ENCODE data around the gene TUBA4B. TPM values are rescaled to one million over a fixed set of nuclear protein-coding genes. Genes with fewer than 3 reads are reported as not detected.
"Not testable (repeated sequence)": the region's sequence is repeated elsewhere in the genome, so short reads cannot be mapped to it uniquely, and the experiment has no call there.

The TUBA4B gene
- total RNA-seq, 3 donors from 2014 or later (not counting 1 experiment from before 2014, with no cell fraction given), result not detected

DNA sequence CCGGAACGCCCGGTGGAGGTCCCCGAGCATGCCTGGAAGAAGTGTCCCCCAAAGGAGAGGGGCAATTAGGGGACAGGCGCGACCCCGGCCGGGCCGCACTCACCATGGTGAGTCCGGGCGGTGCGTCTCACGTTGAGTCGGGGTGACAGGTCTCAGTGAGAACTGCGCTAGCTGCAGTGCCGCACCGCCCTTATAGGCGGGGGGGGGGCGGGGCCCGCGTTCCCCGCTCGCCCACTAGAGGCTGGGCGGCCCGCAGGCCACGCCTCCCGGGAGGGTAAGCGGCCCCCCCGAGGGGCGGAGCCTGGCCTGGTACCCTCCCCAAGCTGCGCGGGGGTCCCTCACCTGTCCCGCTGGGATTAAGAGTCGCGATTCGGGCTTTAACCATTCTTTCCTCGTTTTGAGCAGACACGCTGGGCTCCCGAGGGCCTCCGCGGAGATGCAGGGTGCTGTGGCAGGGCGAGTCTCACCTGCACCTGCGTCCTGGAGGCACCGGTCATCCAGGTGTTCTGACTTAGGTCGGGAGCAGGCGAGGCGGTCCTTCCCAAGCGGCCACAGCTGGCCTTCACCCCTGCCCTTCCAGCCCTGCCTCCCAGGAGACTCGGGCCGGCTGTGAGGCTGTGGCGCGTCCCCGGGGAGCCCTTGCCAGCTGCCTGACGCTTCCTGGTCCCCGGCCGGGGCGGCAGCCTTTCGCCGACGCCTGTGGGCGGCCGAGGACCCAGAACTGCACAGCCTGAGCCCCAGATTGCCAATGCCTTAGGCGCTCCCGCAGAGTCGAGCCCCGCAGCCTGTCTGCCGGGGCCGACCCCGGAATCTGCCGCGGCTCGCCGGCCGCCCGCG is 928 bp downstream of the TUBA4B start, which contains the start of gene TUBA4A:
TUBA4A (minus strand) TSS at position 166 of the 837 bp plus-strand sequence; CDS start at position 106, 60 bp downstream.
- Mint-ChIP-seq H3K9me3 (no peaks in the 10 kb centered on the region), H3K36me3 (no peaks in the 10 kb centered on the region), H3K27me3 (ENCODE audit: low read depth in 2 of 2) (peaks cover 0 to 3% of the 10 kb centered on the region in 2 donors), H3K27ac (peak within 1 kb of the TSS; percentile 86 to 98), H3K4me3 (peak within 1 kb of the TSS; percentile 88), H3K4me1 (peaks cover 29 to 48% of the 10 kb centered on the region in 2 donors)
- ATAC-seq, result peak; percentile 78 to 92 (median 86)
- Histone ChIP-seq H3K9me3 (ENCODE audit: control insufficient read depth, insufficient read depth, low read length) (no peaks in the 10 kb centered on the region), H3K4me3 (ENCODE audit: low read length) (peak within 1 kb of the TSS; percentile 93), H3K27me3 (ENCODE audit: control insufficient read depth, insufficient read depth, low read length) (no peaks in the 10 kb centered on the region), H3K36me3 (ENCODE audit: control insufficient read depth, insufficient read depth, low read length) (peaks cover 28% of the 10 kb centered on the region), H3K4me1 (ENCODE audit: control insufficient read depth, insufficient read depth, low read length) (peaks cover 50% of the 10 kb centered on the region), H3K27ac (ENCODE audit: low read length) (peak within 1 kb of the TSS; percentile 97)
- intact Hi-C loops (cut with micrococcal nuclease), result loop anchor here (1.0 to 2.0 kb wide), 8 partner anchors 9 to 133 kb away; partner anchors contain the start of genes ANKZF1, ATG9A, CNPPD1 and DNAJB2
- WGBS (ENCODE audit: insufficient coverage), result under 1% methylated on average over 76 of the region's 76 CpGs
- DNase-seq, result peak; percentile 91 to 95
- no peak for TF ChIP-seq CTCF (IDR thresholded peaks at IDR 0.05)

DNA sequence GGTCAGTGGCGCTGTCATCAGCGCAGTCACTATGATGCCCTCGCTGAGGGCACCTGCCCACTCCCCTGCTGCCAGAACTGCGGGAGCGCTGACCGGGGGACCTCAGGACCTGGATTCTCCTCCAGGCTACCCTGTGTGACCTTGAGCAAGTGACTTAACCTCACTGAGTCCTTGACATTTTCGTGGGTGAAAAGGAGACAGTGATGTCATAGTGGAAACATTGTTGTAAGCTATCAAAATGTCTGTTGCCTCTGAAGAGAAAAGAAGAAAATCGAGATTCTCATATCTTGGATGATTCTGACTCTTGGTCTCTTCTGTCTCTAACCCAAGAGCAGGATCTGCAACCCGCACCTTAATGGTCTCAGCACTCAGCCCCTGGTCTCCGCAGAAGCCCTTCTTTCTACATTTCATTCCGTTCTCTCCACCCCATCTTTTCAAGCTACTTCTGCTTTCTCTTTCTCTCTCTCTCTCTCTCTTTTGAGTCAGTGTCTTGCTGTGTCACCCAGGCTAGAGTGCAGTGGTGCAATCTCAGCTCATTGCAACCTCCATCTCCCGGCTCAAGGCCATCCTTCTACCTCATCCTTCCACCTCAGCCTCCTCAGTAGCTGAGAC is 1.7 kb downstream of the TUBA4B start:
- DNase-seq, result peak; percentile 48 to 76
- Mint-ChIP-seq H3K27me3 (ENCODE audit: low read depth in 2 of 2) (peaks cover 5 to 6% of the 10 kb centered on the region in 2 donors), H3K27ac (peak overlapping the region; percentile 86 to 98), H3K9me3 (no peaks in the 10 kb centered on the region), H3K36me3 (no peaks in the 10 kb centered on the region), H3K4me1 (peaks cover 22 to 41% of the 10 kb centered on the region in 2 donors), H3K4me3 (peak overlapping the region; percentile 88)
- H3K36me3 ChIP-seq (ENCODE audit: control insufficient read depth, insufficient read depth, low read length), result peaks cover 22% of the 10 kb centered on the region
- peak; percentile 31 to 65 (median 37) for ATAC-seq
- peak overlapping the region; percentile 93 for H3K4me3 ChIP-seq (ENCODE audit: low read length)
- no peak for TF ChIP-seq CTCF (IDR thresholded peaks at IDR 0.05)
- intact Hi-C loops (cut with micrococcal nuclease), result loop anchor here (1.0 to 5.0 kb wide), 4 partner anchors 25 to 687 kb away; partner anchors contain the start of genes CNOT9, CNPPD1, DNAJB2 and DNPEP
- peaks cover 43% of the 10 kb centered on the region for H3K4me1 ChIP-seq (ENCODE audit: control insufficient read depth, insufficient read depth, low read length)
- peak overlapping the region; percentile 97 for H3K27ac ChIP-seq (ENCODE audit: low read length)
- H3K27me3 ChIP-seq (ENCODE audit: control insufficient read depth, insufficient read depth, low read length), result no peaks in the 10 kb centered on the region
- WGBS (ENCODE audit: insufficient coverage), result 1% methylated on average over 12 of the region's 12 CpGs
- no peaks in the 10 kb centered on the region for H3K9me3 ChIP-seq (ENCODE audit: control insufficient read depth, insufficient read depth, low read length)

DNA sequence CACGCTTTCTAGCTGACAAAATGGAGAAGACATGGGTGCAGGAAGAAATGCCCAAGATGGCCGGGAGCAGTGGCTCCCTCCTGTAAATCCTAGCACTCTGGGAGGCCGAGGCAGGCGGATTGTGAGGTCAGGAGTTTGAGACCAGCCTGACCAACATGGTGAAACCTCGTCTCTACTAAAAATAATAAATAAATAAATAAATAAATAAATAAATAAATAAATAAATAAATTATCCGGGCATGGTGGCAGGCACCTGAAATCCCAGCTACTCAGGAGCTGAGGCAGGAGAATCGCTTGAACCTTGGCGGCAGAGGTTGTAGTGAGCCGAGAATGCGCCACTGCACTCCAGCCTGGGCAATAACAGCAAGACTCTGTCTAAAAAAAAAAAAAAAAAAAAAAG is 5.9 kb downstream of the TUBA4B start:
- 97% methylated on average over 7 of the region's 10 CpGs for WGBS (ENCODE audit: insufficient coverage)
- DNase-seq; H3K36me3 ChIP-seq (ENCODE audit: control insufficient read depth, insufficient read depth, low read length); ATAC-seq; H3K36me3 Mint-ChIP-seq; H3K4me3 ChIP-seq (ENCODE audit: low read length); H3K27me3 ChIP-seq (ENCODE audit: control insufficient read depth, insufficient read depth, low read length); H3K4me1 Mint-ChIP-seq; H3K27ac ChIP-seq (ENCODE audit: low read length); H3K27ac Mint-ChIP-seq; H3K9me3 ChIP-seq (ENCODE audit: control insufficient read depth, insufficient read depth, low read length); H3K9me3 Mint-ChIP-seq; H3K4me3 Mint-ChIP-seq: not testable (repeated sequence)
- H3K4me1 ChIP-seq (ENCODE audit: control insufficient read depth, insufficient read depth, low read length), result peaks cover 12% of the 10 kb centered on the region
- intact Hi-C loops (cut with micrococcal nuclease), result loop anchor here (5.0 kb wide), 1 partner anchor 692 kb away; the partner anchor contains the start of genes CNOT9 and USP37
- peaks cover 21 to 26% of the 10 kb centered on the region in 2 donors for H3K27me3 Mint-ChIP-seq (ENCODE audit: low read depth in 2 of 2)
